Gastrocnemius medialis (tissue), 4 donors: ENCODE data around the gene GRAMD1C.

Experiments used
- POLR2A ChIP-seq, 2 donors: fragments of 450-650 bp; IDR thresholded peaks; one replicate each; pipeline ENCODE4 v1.6.1; 2017; ENCODE audit warnings: antibody characterized with exemption in 2 of 2, mild to moderate bottlenecking in 2 of 2, moderate library complexity in 2 of 2
- TF ChIP-seq, protein P1 (sequence below), 5 experiments: fragments of 450-650 bp in 3 of 5; fragments of 200-600 bp in 2 of 5; sonication (generic) in 2 of 5; IDR thresholded peaks in 4 of 5; conservative IDR thresholded peaks in 1 of 5; 1 replicate in 4 of 5; 2 replicates in 1 of 5; pipeline ENCODE4 v1.5.1; 2016 to 2019; ENCODE audit warnings: antibody characterized with exemption in 5 of 5, mild to moderate bottlenecking in 3 of 5, moderate library complexity in 3 of 5

DNA sequence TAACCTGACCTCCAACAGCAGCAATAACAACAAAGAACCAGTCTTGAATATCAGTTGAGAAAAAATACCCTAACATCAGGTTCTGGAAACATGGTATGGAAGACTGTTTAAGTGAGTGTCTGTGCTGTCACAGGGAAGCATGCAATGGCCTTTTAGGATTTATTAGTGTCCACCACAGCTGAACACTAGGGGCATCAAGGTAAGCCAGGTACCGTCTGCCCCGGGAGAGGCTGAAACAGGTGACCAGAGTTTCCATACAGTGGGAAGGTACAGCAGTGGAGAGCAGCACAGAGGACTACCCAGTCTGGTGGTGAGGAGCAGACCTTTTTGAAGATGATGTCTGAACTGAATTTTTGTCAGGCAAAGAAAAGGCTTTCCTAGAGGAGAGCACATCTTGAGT is 127.6 kb downstream of the GRAMD1C start:
- TF ChIP-seq, protein P1, sequence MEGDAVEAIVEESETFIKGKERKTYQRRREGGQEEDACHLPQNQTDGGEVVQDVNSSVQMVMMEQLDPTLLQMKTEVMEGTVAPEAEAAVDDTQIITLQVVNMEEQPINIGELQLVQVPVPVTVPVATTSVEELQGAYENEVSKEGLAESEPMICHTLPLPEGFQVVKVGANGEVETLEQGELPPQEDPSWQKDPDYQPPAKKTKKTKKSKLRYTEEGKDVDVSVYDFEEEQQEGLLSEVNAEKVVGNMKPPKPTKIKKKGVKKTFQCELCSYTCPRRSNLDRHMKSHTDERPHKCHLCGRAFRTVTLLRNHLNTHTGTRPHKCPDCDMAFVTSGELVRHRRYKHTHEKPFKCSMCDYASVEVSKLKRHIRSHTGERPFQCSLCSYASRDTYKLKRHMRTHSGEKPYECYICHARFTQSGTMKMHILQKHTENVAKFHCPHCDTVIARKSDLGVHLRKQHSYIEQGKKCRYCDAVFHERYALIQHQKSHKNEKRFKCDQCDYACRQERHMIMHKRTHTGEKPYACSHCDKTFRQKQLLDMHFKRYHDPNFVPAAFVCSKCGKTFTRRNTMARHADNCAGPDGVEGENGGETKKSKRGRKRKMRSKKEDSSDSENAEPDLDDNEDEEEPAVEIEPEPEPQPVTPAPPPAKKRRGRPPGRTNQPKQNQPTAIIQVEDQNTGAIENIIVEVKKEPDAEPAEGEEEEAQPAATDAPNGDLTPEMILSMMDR (IDR thresholded peaks at IDR 0.05 in 4 of 5, conservative IDR thresholded peaks at IDR 0.05 in 1 of 5), result no peak
- TF ChIP-seq POLR2A (IDR thresholded peaks at IDR 0.05), result no peak
